SK-N-SH (cell line): ENCODE data around the gene BCAS4. TPM values are rescaled to one million over a fixed set of nuclear protein-coding genes. Genes with fewer than 3 reads are reported as not detected.

Experiments used
- CTCF ChIA-PET: fragments of 300-600, 350-600 bp; formaldehyde crosslinking; extraction: SDS; loops from one replicate; lab custom pipeline; 2021; lab: Yijun Ruan, JAX
- POLR2A ChIA-PET: fragments of 350-600 bp; sonication (Branson Sonifier 250); formaldehyde crosslinking; extraction: SDS; loops from one replicate; lab custom pipeline; 2020; ENCODE audit warnings: antibody characterized with exemption, inconsistent platforms; lab: Yijun Ruan, JAX
- DNase-seq: peaks from one replicate; pipeline ENCODE4 v3.0.0; 2012
- H2AFZ ChIP-seq: fragments of 200-600 bp; sonication (generic); 2 replicates; pipeline ENCODE4 v1.8.1; 2016; ENCODE audit warnings: antibody characterized with exemption, mild to moderate bottlenecking, low read depth
- H3F3A ChIP-seq: fragments of 200-600 bp; sonication (generic); replicated peaks from 2 replicates; pipeline ENCODE3; 2016; ENCODE audit warnings: antibody characterized with exemption, mild to moderate bottlenecking; ENCODE audit not compliant: insufficient read depth
- H3K27ac ChIP-seq, 2 experiments: fragments of 200-500 bp in 1 of 2; fragments of 200-600 bp in 1 of 2; sonication (Bioruptor generic) in 1 of 2; sonication (generic), shearing (Covaris generic) in 1 of 2; 2 replicates each; pipeline versions ENCODE4 v1.5.1 to v1.6.1; 2014 to 2016; ENCODE audit warnings: low read depth in 2 of 2, inconsistent platforms in 1 of 2, low read length in 1 of 2, mild to moderate bottlenecking in 1 of 2, mixed read lengths in 1 of 2
- H3K27me3 ChIP-seq: fragments of 200-600 bp; sonication (generic), shearing (Covaris generic); 2 replicates; pipeline ENCODE4 v1.6.1; 2016; ENCODE audit warnings: mixed run types; ENCODE audit not compliant: insufficient read depth
- H3K36me3 ChIP-seq, 2 experiments: fragments of 200-500 bp in 1 of 2; fragments of 200-600 bp in 1 of 2; sonication (Bioruptor generic) in 1 of 2; sonication (generic) in 1 of 2; replicated peaks in 1 of 2; 2 replicates each; pipeline versions ENCODE3 to v1.5.1; 2014 to 2016; ENCODE audit warnings: low read length in 1 of 2, mild to moderate bottlenecking in 1 of 2; ENCODE audit not compliant: insufficient read depth in 2 of 2, control insufficient read depth in 1 of 2
- H3K4me1 ChIP-seq, 2 experiments: fragments of 200-500 bp in 1 of 2; fragments of 200-600 bp in 1 of 2; sonication (Bioruptor generic) in 1 of 2; sonication (generic), shearing (Covaris generic) in 1 of 2; 2 replicates each; pipeline versions ENCODE4 v1.5.1 to v1.6.1; 2014 to 2016; ENCODE audit warnings: low read depth in 1 of 2, low read length in 1 of 2, mixed run types in 1 of 2; ENCODE audit not compliant: insufficient read depth in 2 of 2, control insufficient read depth in 1 of 2
- H3K4me2 ChIP-seq: fragments of 200-600 bp; sonication (generic), shearing (Covaris generic); 2 replicates; pipeline ENCODE4 v1.6.1; 2017; ENCODE audit warnings: mixed run types
- H3K4me3 ChIP-seq, 2 experiments: fragments of 200-500 bp in 1 of 2; fragments of 200-600 bp in 1 of 2; sonication (Bioruptor generic) in 1 of 2; sonication (generic), shearing (Covaris generic) in 1 of 2; 2 replicates each; pipeline versions ENCODE4 v1.5.1 to v1.8.1; 2014 to 2016; ENCODE audit warnings: low read depth in 2 of 2, inconsistent platforms in 1 of 2, low read length in 1 of 2, mild to moderate bottlenecking in 1 of 2, mixed read lengths in 1 of 2, moderate library complexity in 1 of 2
- H3K79me2 ChIP-seq: fragments of 200-600 bp; sonication (generic); 2 replicates; pipeline ENCODE4 v1.8.1; 2017; ENCODE audit warnings: mild to moderate bottlenecking; ENCODE audit not compliant: insufficient read depth
- H3K9ac ChIP-seq: fragments of 200-600 bp; sonication (generic); 2 replicates; pipeline ENCODE4 v1.6.1; 2017; ENCODE audit warnings: mixed run types
- H3K9me2 ChIP-seq: fragments of 200-600 bp; sonication (generic); 2 replicates; pipeline ENCODE4 v1.6.1; 2017; ENCODE audit warnings: mixed run types
- H3K9me3 ChIP-seq: fragments of 200-600 bp; sonication (generic); 2 replicates; pipeline ENCODE4 v1.6.1; 2017; ENCODE audit warnings: mixed run types, mild to moderate bottlenecking, moderate library complexity
- H4K20me1 ChIP-seq: fragments of 200-600 bp; sonication (generic); 2 replicates; pipeline ENCODE4 v1.6.1; 2017; ENCODE audit warnings: mild to moderate bottlenecking, mixed run types; ENCODE audit not compliant: insufficient read depth
- ELF1 ChIP-seq: IDR thresholded peaks from 2 replicates; pipeline ENCODE4 v1.4.0; 2012
- EP300 ChIP-seq, 2 experiments: IDR thresholded peaks; 2 replicates each; pipeline versions ENCODE4 v1.4.0 to v1.6.1; 2012; ENCODE audit warnings: borderline replicate concordance in 1 of 2, low read depth in 1 of 2, low read length in 1 of 2
- FOXJ3 ChIP-seq: sonication (generic); formaldehyde crosslinking; IDR thresholded peaks from 2 replicates; pipeline ENCODE4 v1.5.1; 2020; ENCODE audit warnings: mild to moderate bottlenecking, missing genetic modification reagents
- GATA2 ChIP-seq: sonication (generic); formaldehyde crosslinking; IDR thresholded peaks from 2 replicates; pipeline ENCODE4 v1.5.0; 2020; ENCODE audit warnings: mild to moderate bottlenecking, missing genetic modification reagents
- IRF3 ChIP-seq: fragments of 150-350 bp; IDR thresholded peaks from 2 replicates; pipeline ENCODE4 v1.6.1; 2016; ENCODE audit warnings: mild to moderate bottlenecking, low read depth, low read length
- JUND ChIP-seq: IDR thresholded peaks from 2 replicates; pipeline ENCODE4 v1.4.0; 2012
- MEF2A ChIP-seq: IDR thresholded peaks from 2 replicates; pipeline ENCODE4 v1.4.0; 2012; ENCODE audit warnings: low read depth, borderline replicate concordance
- MXI1 ChIP-seq: IDR thresholded peaks from 2 replicates; pipeline ENCODE4 v1.6.1; 2012; ENCODE audit warnings: mild to moderate bottlenecking, low read depth, low read length, improper control_type of control experiment
- NFIC ChIP-seq: IDR thresholded peaks from 2 replicates; pipeline ENCODE4 v1.4.0; 2012; ENCODE audit warnings: borderline replicate concordance
- NRF1 ChIP-seq: IDR thresholded peaks from 2 replicates; pipeline ENCODE4 v1.6.1; 2012; ENCODE audit warnings: low read depth, mild to moderate bottlenecking, low read length
- PBX3 ChIP-seq: IDR thresholded peaks from 2 replicates; pipeline ENCODE4; 2012
- POLR2AphosphoS5 ChIP-seq: IDR thresholded peaks from 2 replicates; pipeline ENCODE4 v1.6.1; 2012; ENCODE audit warnings: low read depth, low read length
- SIN3A ChIP-seq: IDR thresholded peaks from 2 replicates; pipeline ENCODE4 v1.6.1; 2012; ENCODE audit warnings: low read depth, mild to moderate bottlenecking, low read length, moderate library complexity, borderline replicate concordance
- TAF1 ChIP-seq: IDR thresholded peaks from 2 replicates; pipeline ENCODE4 v1.6.1; 2012; ENCODE audit warnings: low read depth, mild to moderate bottlenecking, low read length, moderate library complexity, borderline replicate concordance
- USF1 ChIP-seq: IDR thresholded peaks from 2 replicates; pipeline ENCODE4 v1.4.0; 2012; ENCODE audit warnings: low read depth, borderline replicate concordance
- USF2 ChIP-seq: fragments of 150-350 bp; IDR thresholded peaks from 2 replicates; pipeline ENCODE4 v1.6.1; 2017; ENCODE audit warnings: antibody characterized with exemption, low read length, low read depth, borderline replicate concordance
- YY1 ChIP-seq: IDR thresholded peaks from 2 replicates; pipeline ENCODE4 v1.4.0; 2012; ENCODE audit warnings: low read depth, mild to moderate bottlenecking
- ZBTB33 ChIP-seq: IDR thresholded peaks from 2 replicates; pipeline ENCODE4 v1.4.0; 2012; ENCODE audit warnings: low read depth, borderline replicate concordance
- WGBS: methylation state at CpG from one replicate; pipeline ENCODE4 v1.1.6; 2017; ENCODE audit warnings: low lambda C conversion rate; 5-methylcytosine and 5-hydroxymethylcytosine counted together
- polyA plus RNA-seq, 3 experiments: library from polyadenylated mRNA; depleted of rRNA; stranded (reverse); fragments of >200 nt; gene quantifications; 2 replicates each; pipeline ENCODE4 v1.2.3, GENCODE V29; 2012

The BCAS4 gene
- polyA plus RNA-seq, 1 of the 3 experiments (the other 2 are of a cell fraction), result 43.8 TPM

- Histone ChIP-seq H3K27ac (no peak overlapping the region), H4K20me1 (no peaks in the 10 kb centered on the region), H3K9ac (no peak overlapping the region), H3K27me3 (no peaks in the 10 kb centered on the region), H3K4me3 (no peak overlapping the region), H2AFZ (no peak overlapping the region), H3K9me3 (no peaks in the 10 kb centered on the region), H3K9me2 (no peaks in the 10 kb centered on the region), H3K36me3 (no peaks in the 10 kb centered on the region), H3K4me2 (no peak overlapping the region), H3F3A (no peaks in the 10 kb centered on the region), H3K4me1 (no peaks in the 10 kb centered on the region), H3K79me2 (peaks cover 13% of the 10 kb centered on the region)
- DNase-seq, result no peak
- POLR2A ChIA-PET, result no interaction called here
- 87% methylated on average over 11 of the region's 11 CpGs for WGBS
- TF ChIP-seq FOXJ3 (CRISPR knock-in tag), result no peak
- no peak for TF ChIP-seq TAF1
- no peak for TF ChIP-seq USF1
- TF ChIP-seq JUND, result no peak
- no peak for TF ChIP-seq IRF3
- TF ChIP-seq POLR2AphosphoS5, result no peak
- TF ChIP-seq NFIC, result no peak
- TF ChIP-seq EP300 (IDR thresholded peaks at IDR 0.05; ENCODE audit: borderline replicate concordance in 1 of 2, low read depth in 1 of 2, low read length in 1 of 2), result no peak
- no peak for TF ChIP-seq ZBTB33
- no peak for TF ChIP-seq MEF2A
- no peak for TF ChIP-seq PBX3
- no peak for TF ChIP-seq NRF1
- no peak for TF ChIP-seq MXI1
- TF ChIP-seq ELF1, result no peak
- TF ChIP-seq YY1, result no peak
- TF ChIP-seq GATA2 (CRISPR knock-in tag), result no peak
- TF ChIP-seq USF2, result no peak
- no peak for TF ChIP-seq SIN3A
- CTCF ChIA-PET, result interaction anchor here (2.0 to 2.4 kb wide), 2 partner anchors 10 kb away, joined by 9 to 10 read pairs; partner anchors contain the start of gene BCAS4
Observed at GRCh38 chr20:50804437-50805348, 9.8 kb downstream of the BCAS4 start.
